ENCODE results near the gene DHRS12.

The DHRS12 gene

GRCh38 chr13:51796546-51796945 is 7.4 kb downstream of the DHRS12 start:
- Histone ChIP-seq H3K36me3 (ENCODE audit: control insufficient read depth, insufficient read depth, low read length) (no peaks in the 10 kb centered on the region), H3K4me1 (ENCODE audit: control insufficient read depth, insufficient read depth, low read length) (peaks cover 5% of the 10 kb centered on the region), H3K4me3 (ENCODE audit: low read length) (no peak overlapping the region), H3K9me3 (ENCODE audit: control insufficient read depth, insufficient read depth, low read length) (no peaks in the 10 kb centered on the region), H3K27ac (ENCODE audit: low read length) (no peak overlapping the region), H3K27me3 (ENCODE audit: control insufficient read depth, insufficient read depth, low read length) (no peaks in the 10 kb centered on the region)
- WGBS (ENCODE audit: insufficient coverage, insufficient read length), result no CpG with 5 or more reads among the region's 7 CpGs
- no peak for DNase-seq (ENCODE audit: low read depth, low spot score)

GRCh38 chr13:51795419-51795818 is 8.5 kb downstream of the DHRS12 start:
- H3K9me3 ChIP-seq (ENCODE audit: control insufficient read depth, insufficient read depth, low read length), result no peaks in the 10 kb centered on the region
- H3K4me1 ChIP-seq (ENCODE audit: control insufficient read depth, insufficient read depth, low read length), result peaks cover 5% of the 10 kb centered on the region
- DNase-seq (ENCODE audit: low read depth, low spot score), result no peak
- no peak overlapping the region for H3K27ac ChIP-seq (ENCODE audit: low read length)
- no peaks in the 10 kb centered on the region for H3K36me3 ChIP-seq (ENCODE audit: control insufficient read depth, insufficient read depth, low read length)
- H3K4me3 ChIP-seq (ENCODE audit: low read length), result no peak overlapping the region
- no CpG with 5 or more reads among the region's 2 CpGs for WGBS (ENCODE audit: insufficient coverage, insufficient read length)
- no peaks in the 10 kb centered on the region for H3K27me3 ChIP-seq (ENCODE audit: control insufficient read depth, insufficient read depth, low read length)

- H3K27ac ChIP-seq (ENCODE audit: low read length), result no peak overlapping the region
- no peak for DNase-seq (ENCODE audit: low read depth, low spot score)
- H3K4me1 ChIP-seq (ENCODE audit: control insufficient read depth, insufficient read depth, low read length), result peaks cover 5% of the 10 kb centered on the region
- H3K4me3 ChIP-seq (ENCODE audit: low read length), result no peak overlapping the region
- no CpG with 5 or more reads among the region's 4 CpGs for WGBS (ENCODE audit: insufficient coverage, insufficient read length)
- H3K36me3 ChIP-seq (ENCODE audit: control insufficient read depth, insufficient read depth, low read length), result no peaks in the 10 kb centered on the region
- no peaks in the 10 kb centered on the region for H3K27me3 ChIP-seq (ENCODE audit: control insufficient read depth, insufficient read depth, low read length)
- H3K9me3 ChIP-seq (ENCODE audit: control insufficient read depth, insufficient read depth, low read length), result no peaks in the 10 kb centered on the region
These were observed 9.0 kb downstream of the DHRS12 start for GRCh38 chr13:51794964-51795363.

- no peaks in the 10 kb centered on the region for H3K9me3 ChIP-seq (ENCODE audit: control insufficient read depth, insufficient read depth, low read length)
- DNase-seq (ENCODE audit: low read depth, low spot score), result no peak
- no peak overlapping the region for H3K4me3 ChIP-seq (ENCODE audit: low read length)
- peaks cover 5% of the 10 kb centered on the region for H3K4me1 ChIP-seq (ENCODE audit: control insufficient read depth, insufficient read depth, low read length)
- no peaks in the 10 kb centered on the region for H3K36me3 ChIP-seq (ENCODE audit: control insufficient read depth, insufficient read depth, low read length)
- no peaks in the 10 kb centered on the region for H3K27me3 ChIP-seq (ENCODE audit: control insufficient read depth, insufficient read depth, low read length)
- no peak overlapping the region for H3K27ac ChIP-seq (ENCODE audit: low read length)
- WGBS (ENCODE audit: insufficient coverage, insufficient read length), result no CpG with 5 or more reads among the region's 6 CpGs
These were observed 10.2 kb downstream of the DHRS12 start for GRCh38 chr13:51793570-51794271.

- DNase-seq (ENCODE audit: low read depth, low spot score), result no peak
- no peaks in the 10 kb centered on the region for H3K4me1 ChIP-seq (ENCODE audit: control insufficient read depth, insufficient read depth, low read length)
- no peak overlapping the region for H3K4me3 ChIP-seq (ENCODE audit: low read length)
- no peak overlapping the region for H3K27ac ChIP-seq (ENCODE audit: low read length)
- H3K27me3 ChIP-seq (ENCODE audit: control insufficient read depth, insufficient read depth, low read length), result no peaks in the 10 kb centered on the region
- no peaks in the 10 kb centered on the region for H3K9me3 ChIP-seq (ENCODE audit: control insufficient read depth, insufficient read depth, low read length)
- no peaks in the 10 kb centered on the region for H3K36me3 ChIP-seq (ENCODE audit: control insufficient read depth, insufficient read depth, low read length)
- WGBS (ENCODE audit: insufficient coverage, insufficient read length), result no CpG with 5 or more reads among the region's 10 CpGs
These were observed 17.3 kb downstream of the DHRS12 start for GRCh38 chr13:51786425-51787265.

- Histone ChIP-seq H3K36me3 (ENCODE audit: control insufficient read depth, insufficient read depth, low read length) (no peaks in the 10 kb centered on the region), H3K27me3 (ENCODE audit: control insufficient read depth, insufficient read depth, low read length) (no peaks in the 10 kb centered on the region), H3K4me1 (ENCODE audit: control insufficient read depth, insufficient read depth, low read length) (no peaks in the 10 kb centered on the region), H3K9me3 (ENCODE audit: control insufficient read depth, insufficient read depth, low read length) (no peaks in the 10 kb centered on the region), H3K4me3 (ENCODE audit: low read length) (no peak overlapping the region), H3K27ac (ENCODE audit: low read length) (no peak overlapping the region)
- no peak for DNase-seq (ENCODE audit: low read depth, low spot score)
- no CpG with 5 or more reads among the region's 12 CpGs for WGBS (ENCODE audit: insufficient coverage, insufficient read length)
These were observed 18.1 kb downstream of the DHRS12 start for GRCh38 chr13:51785712-51786424.

- no peak overlapping the region for H3K4me3 ChIP-seq (ENCODE audit: low read length)
- H3K36me3 ChIP-seq (ENCODE audit: control insufficient read depth, insufficient read depth, low read length), result no peaks in the 10 kb centered on the region
- H3K9me3 ChIP-seq (ENCODE audit: control insufficient read depth, insufficient read depth, low read length), result no peaks in the 10 kb centered on the region
- H3K4me1 ChIP-seq (ENCODE audit: control insufficient read depth, insufficient read depth, low read length), result no peaks in the 10 kb centered on the region
- no CpG with 5 or more reads among the region's 1 CpG for WGBS (ENCODE audit: insufficient coverage, insufficient read length)
- DNase-seq (ENCODE audit: low read depth, low spot score), result no peak
- H3K27ac ChIP-seq (ENCODE audit: low read length), result no peak overlapping the region
- H3K27me3 ChIP-seq (ENCODE audit: control insufficient read depth, insufficient read depth, low read length), result no peaks in the 10 kb centered on the region
These were observed 19.9 kb downstream of the DHRS12 start for GRCh38 chr13:51784097-51784496.

GRCh38 chr13:51783428-51784094 is 20.4 kb downstream of the DHRS12 start:
- no peak overlapping the region for H3K4me3 ChIP-seq (ENCODE audit: low read length)
- H3K36me3 ChIP-seq (ENCODE audit: control insufficient read depth, insufficient read depth, low read length), result no peaks in the 10 kb centered on the region
- no peaks in the 10 kb centered on the region for H3K4me1 ChIP-seq (ENCODE audit: control insufficient read depth, insufficient read depth, low read length)
- H3K27me3 ChIP-seq (ENCODE audit: control insufficient read depth, insufficient read depth, low read length), result no peaks in the 10 kb centered on the region
- no peak for DNase-seq (ENCODE audit: low read depth, low spot score)
- no CpG with 5 or more reads among the region's 9 CpGs for WGBS (ENCODE audit: insufficient coverage, insufficient read length)
- no peak overlapping the region for H3K27ac ChIP-seq (ENCODE audit: low read length)
- H3K9me3 ChIP-seq (ENCODE audit: control insufficient read depth, insufficient read depth, low read length), result no peaks in the 10 kb centered on the region

GRCh38 chr13:51782026-51782710 is 21.8 kb downstream of the DHRS12 start:
- no peaks in the 10 kb centered on the region for H3K27me3 ChIP-seq (ENCODE audit: control insufficient read depth, insufficient read depth, low read length)
- H3K9me3 ChIP-seq (ENCODE audit: control insufficient read depth, insufficient read depth, low read length), result no peaks in the 10 kb centered on the region
- no CpG with 5 or more reads among the region's 15 CpGs for WGBS (ENCODE audit: insufficient coverage, insufficient read length)
- no peak overlapping the region for H3K27ac ChIP-seq (ENCODE audit: low read length)
- no peak overlapping the region for H3K4me3 ChIP-seq (ENCODE audit: low read length)
- no peaks in the 10 kb centered on the region for H3K36me3 ChIP-seq (ENCODE audit: control insufficient read depth, insufficient read depth, low read length)
- H3K4me1 ChIP-seq (ENCODE audit: control insufficient read depth, insufficient read depth, low read length), result no peaks in the 10 kb centered on the region
- no peak for DNase-seq (ENCODE audit: low read depth, low spot score)

Data from iPS DF 6.9 (cell line).